Ascending aorta (tissue), 2 donors: Measurements from ENCODE around the gene UGT1A6. TPM values are rescaled to one million over a fixed set of nuclear protein-coding genes. Genes with fewer than 3 reads are reported as not detected.

Experiments
- DNase-seq, 2 donors: peaks; one replicate each; pipeline ENCODE4 v3.0.0-alpha.2; 2019; ENCODE audit warnings: low spot score in 2 of 2
- H3K27ac ChIP-seq, 2 donors: fragments of 200-600 bp; sonication (generic); one replicate each; pipeline ENCODE4 v1.5.1; 2016 to 2017; ENCODE audit warnings: mild to moderate bottlenecking in 1 of 2
- H3K27me3 ChIP-seq: fragments of 200-600 bp; sonication (generic); one replicate; pipeline ENCODE4 v1.5.1; 2017
- H3K36me3 ChIP-seq, 2 donors: fragments of 200-600 bp; sonication (generic); one replicate each; pipeline ENCODE4 v1.5.1; 2016
- H3K4me1 ChIP-seq, 2 donors: fragments of 200-600 bp; sonication (generic); one replicate each; pipeline ENCODE4 v1.5.1; 2016 to 2017; ENCODE audit warnings: mild to moderate bottlenecking in 1 of 2
- H3K4me3 ChIP-seq, 2 donors: fragments of 200-600 bp; sonication (generic); one replicate each; pipeline ENCODE4 v1.5.1; 2016 to 2017; ENCODE audit warnings: mild to moderate bottlenecking in 1 of 2
- H3K9me3 ChIP-seq, 2 donors: fragments of 200-600 bp; sonication (generic); one replicate each; pipeline ENCODE4 v1.5.1; 2016
- CTCF ChIP-seq, 3 experiments: fragments of 200-600 bp in 2 of 3; fragments of 450-650 bp in 1 of 3; sonication (generic) in 2 of 3; IDR thresholded peaks; one replicate each; pipeline ENCODE4 v1.5.1; 2016 to 2019; ENCODE audit warnings: antibody characterized with exemption in 3 of 3, mild to moderate bottlenecking in 1 of 3, moderate library complexity in 1 of 3
- intact Hi-C: fragments of 100-400 bp; cut with DNase I; formaldehyde crosslinking; loops from one replicate; pipeline ENCODE4 v1.15.1; 2023
- total RNA-seq: library from RNA; depleted of rRNA; stranded (reverse); fragments of >200 nt; gene quantifications from one replicate; pipeline ENCODE4 v1.1.0, GENCODE V29; 2016

UGT1A6 gene
- total RNA-seq, 1 donor from 2014 or later = 10.6 TPM

GRCh38 chr2:233686928-233687327, 5.8 kb upstream of the UGT1A6 start:
- intact Hi-C loops = no loop called here
- Histone ChIP-seq H3K9me3 (no peaks in the 10 kb centered on the region), H3K27me3 (no peaks in the 10 kb centered on the region), H3K36me3 (no peaks in the 10 kb centered on the region), H3K27ac (no peak overlapping the region), H3K4me1 (no peaks in the 10 kb centered on the region), H3K4me3 (no peak overlapping the region)
- no peak for DNase-seq
- TF ChIP-seq CTCF (IDR thresholded peaks at IDR 0.05) = no peak

GRCh38 chr2:233688341-233688740, 4.3 kb upstream of the UGT1A6 start:
- intact Hi-C loops = no loop called here
- DNase-seq = no peak
- no peak for TF ChIP-seq CTCF (IDR thresholded peaks at IDR 0.05)
- no peak overlapping the region for H3K4me3 ChIP-seq
- no peaks in the 10 kb centered on the region for H3K27me3 ChIP-seq
- H3K27ac ChIP-seq = no peak overlapping the region
- no peaks in the 10 kb centered on the region for H3K36me3 ChIP-seq
- H3K9me3 ChIP-seq = no peaks in the 10 kb centered on the region
- no peaks in the 10 kb centered on the region for H3K4me1 ChIP-seq

GRCh38 chr2:233689031-233689430, 3.7 kb upstream of the UGT1A6 start:
- intact Hi-C loops = no loop called here
- H3K4me1 ChIP-seq = no peaks in the 10 kb centered on the region
- no peak overlapping the region for H3K4me3 ChIP-seq
- no peaks in the 10 kb centered on the region for H3K36me3 ChIP-seq
- no peaks in the 10 kb centered on the region for H3K9me3 ChIP-seq
- no peak overlapping the region for H3K27ac ChIP-seq
- no peak for TF ChIP-seq CTCF (IDR thresholded peaks at IDR 0.05)
- H3K27me3 ChIP-seq = no peaks in the 10 kb centered on the region
- DNase-seq = no peak

- no peaks in the 10 kb centered on the region for H3K27me3 ChIP-seq
- no peak overlapping the region for H3K4me3 ChIP-seq
- intact Hi-C loops = no loop called here
- no peak for TF ChIP-seq CTCF (IDR thresholded peaks at IDR 0.05)
- no peak for DNase-seq
- no peak overlapping the region for H3K27ac ChIP-seq
- H3K36me3 ChIP-seq = no peaks in the 10 kb centered on the region
- no peaks in the 10 kb centered on the region for H3K9me3 ChIP-seq
- H3K4me1 ChIP-seq = no peaks in the 10 kb centered on the region
Observed at GRCh38 chr2:233689501-233689900, 3.2 kb upstream of the UGT1A6 start.

GRCh38 chr2:233690444-233690843, 2.2 kb upstream of the UGT1A6 start:
- H3K36me3 ChIP-seq = no peaks in the 10 kb centered on the region
- intact Hi-C loops = no loop called here
- no peaks in the 10 kb centered on the region for H3K4me1 ChIP-seq
- no peaks in the 10 kb centered on the region for H3K9me3 ChIP-seq
- H3K27me3 ChIP-seq = no peaks in the 10 kb centered on the region
- no peak for TF ChIP-seq CTCF (IDR thresholded peaks at IDR 0.05)
- no peak for DNase-seq
- H3K4me3 ChIP-seq = no peak overlapping the region
- no peak overlapping the region for H3K27ac ChIP-seq
